PC-9 (cell line): ENCODE measurements around the gene CCDC124.
"Not testable (repeated sequence)": the region's sequence is repeated elsewhere in the genome, so short reads cannot be mapped to it uniquely, and the experiment has no call there.

Source experiments
- EZH2 ChIP-seq: fragments of 200-600 bp; sonication (generic); IDR thresholded peaks from 2 replicates; pipeline ENCODE4 v1.8.0; 2017; ENCODE audit warnings: antibody characterized with exemption, low read depth
- TF ChIP-seq, protein P1 (sequence below): fragments of 200-600 bp; sonication (generic); conservative IDR thresholded peaks from 2 replicates; pipeline ENCODE4 v1.6.1; 2017; ENCODE audit warnings: mixed run types, antibody characterized with exemption, mild to moderate bottlenecking, moderate library complexity

DNA sequence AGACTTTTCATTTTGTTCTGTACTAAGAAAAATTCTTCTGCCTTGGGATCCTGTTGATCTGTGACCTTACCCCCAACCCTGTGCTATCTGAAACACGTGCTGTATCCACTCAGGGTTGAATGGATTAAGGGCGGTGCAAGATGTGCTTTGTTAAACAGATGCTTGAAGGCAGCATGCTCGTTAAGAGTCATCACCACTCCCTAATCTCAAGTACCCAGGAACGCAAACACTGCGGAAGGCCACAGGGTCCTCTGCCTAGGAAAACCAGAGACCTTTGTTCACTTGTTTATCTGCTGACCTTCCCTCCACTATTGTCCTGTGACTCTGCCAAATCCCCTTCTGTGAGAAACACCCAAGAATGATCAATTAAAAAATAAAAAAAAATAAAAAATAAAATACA is 13.7 kb upstream of the CCDC124 start:
- TF ChIP-seq, protein P1, sequence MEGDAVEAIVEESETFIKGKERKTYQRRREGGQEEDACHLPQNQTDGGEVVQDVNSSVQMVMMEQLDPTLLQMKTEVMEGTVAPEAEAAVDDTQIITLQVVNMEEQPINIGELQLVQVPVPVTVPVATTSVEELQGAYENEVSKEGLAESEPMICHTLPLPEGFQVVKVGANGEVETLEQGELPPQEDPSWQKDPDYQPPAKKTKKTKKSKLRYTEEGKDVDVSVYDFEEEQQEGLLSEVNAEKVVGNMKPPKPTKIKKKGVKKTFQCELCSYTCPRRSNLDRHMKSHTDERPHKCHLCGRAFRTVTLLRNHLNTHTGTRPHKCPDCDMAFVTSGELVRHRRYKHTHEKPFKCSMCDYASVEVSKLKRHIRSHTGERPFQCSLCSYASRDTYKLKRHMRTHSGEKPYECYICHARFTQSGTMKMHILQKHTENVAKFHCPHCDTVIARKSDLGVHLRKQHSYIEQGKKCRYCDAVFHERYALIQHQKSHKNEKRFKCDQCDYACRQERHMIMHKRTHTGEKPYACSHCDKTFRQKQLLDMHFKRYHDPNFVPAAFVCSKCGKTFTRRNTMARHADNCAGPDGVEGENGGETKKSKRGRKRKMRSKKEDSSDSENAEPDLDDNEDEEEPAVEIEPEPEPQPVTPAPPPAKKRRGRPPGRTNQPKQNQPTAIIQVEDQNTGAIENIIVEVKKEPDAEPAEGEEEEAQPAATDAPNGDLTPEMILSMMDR: not testable (repeated sequence)
- TF ChIP-seq EZH2: not testable (repeated sequence)
